NCI-H187 treated with DMSO at 0.1 percent for 48 hours (cell line): ENCODE data around the gene ACSM2B.
"Not testable (repeated sequence)": the region's sequence is repeated elsewhere in the genome, so short reads cannot be mapped to it uniquely, and the experiment has no call there.

Source experiments
- DNase-seq: peaks from one replicate; lab custom pipeline; 2025; lab: John Stamatoyannopoulos, UW

The ACSM2B gene

GRCh38 chr16:20595694-20596093 lies 19.5 kb upstream of the ACSM2B start:
- DNase-seq: not testable (repeated sequence)

- not testable (repeated sequence) for DNase-seq
Measured at GRCh38 chr16:20595068-20595467, 18.9 kb upstream of the ACSM2B start.

GRCh38 chr16:20592780-20593179 lies 16.6 kb upstream of the ACSM2B start:
- not testable (repeated sequence) for DNase-seq

- not testable (repeated sequence) for DNase-seq
Measured at GRCh38 chr16:20589486-20589885, 13.3 kb upstream of the ACSM2B start.

- DNase-seq: not testable (repeated sequence)
Measured at GRCh38 chr16:20587645-20588074, 11.5 kb upstream of the ACSM2B start.

GRCh38 chr16:20586716-20587115 lies 10.5 kb upstream of the ACSM2B start:
- not testable (repeated sequence) for DNase-seq

GRCh38 chr16:20586112-20586511 lies 9.9 kb upstream of the ACSM2B start:
- not testable (repeated sequence) for DNase-seq

GRCh38 chr16:20580487-20581259 lies 4.5 kb upstream of the ACSM2B start:
- DNase-seq: not testable (repeated sequence)

GRCh38 chr16:20578091-20578490 lies 1.9 kb upstream of the ACSM2B start:
- DNase-seq: not testable (repeated sequence)

GRCh38 chr16:20569117-20569651 lies 7.0 kb downstream of the ACSM2B start:
- DNase-seq: not testable (repeated sequence)

- no peak for DNase-seq
Measured at GRCh38 chr16:20568404-20568803, 7.8 kb downstream of the ACSM2B start.

- no peak for DNase-seq
Measured at GRCh38 chr16:20566864-20567263, 9.3 kb downstream of the ACSM2B start.

GRCh38 chr16:20565334-20565733 lies 10.8 kb downstream of the ACSM2B start:
- not testable (repeated sequence) for DNase-seq

- DNase-seq: not testable (repeated sequence)
Measured at GRCh38 chr16:20564218-20564617, 11.9 kb downstream of the ACSM2B start.

GRCh38 chr16:20555628-20556027 lies 20.5 kb downstream of the ACSM2B start:
- not testable (repeated sequence) for DNase-seq

- DNase-seq: not testable (repeated sequence)
Measured at GRCh38 chr16:20554689-20555088, 21.5 kb downstream of the ACSM2B start.

GRCh38 chr16:20553493-20553892 lies 22.7 kb downstream of the ACSM2B start:
- DNase-seq: not testable (repeated sequence)

- not testable (repeated sequence) for DNase-seq
Measured at GRCh38 chr16:20546951-20547350, 29.2 kb downstream of the ACSM2B start.

GRCh38 chr16:20546278-20546853 lies 29.8 kb downstream of the ACSM2B start:
- DNase-seq: not testable (repeated sequence)

GRCh38 chr16:20540603-20541316 lies 35.4 kb downstream of the ACSM2B start:
- DNase-seq: not testable (repeated sequence)

- DNase-seq: no peak
Measured at GRCh38 chr16:20538687-20539086, 37.5 kb downstream of the ACSM2B start.

- no peak for DNase-seq
Measured at GRCh38 chr16:20538181-20538580, 38.0 kb downstream of the ACSM2B start.
